ENCODE measurements around the gene LAMC1.

The LAMC1 gene

GRCh38 chr1:182996816-182997215, 26.4 kb upstream of the LAMC1 start:
- no peak overlapping the region for H3K27ac ChIP-seq (ENCODE audit: low read length)
- H3K36me3 ChIP-seq (ENCODE audit: control insufficient read depth, insufficient read depth, low read length): no peaks in the 10 kb centered on the region
- no peak for DNase-seq (ENCODE audit: low read depth, low spot score)
- no peaks in the 10 kb centered on the region for H3K9me3 ChIP-seq (ENCODE audit: control insufficient read depth, insufficient read depth, low read length)
- no peaks in the 10 kb centered on the region for H3K27me3 ChIP-seq (ENCODE audit: control insufficient read depth, insufficient read depth, low read length)
- H3K4me3 ChIP-seq (ENCODE audit: low read length): no peak overlapping the region
- no peaks in the 10 kb centered on the region for H3K4me1 ChIP-seq (ENCODE audit: control insufficient read depth, insufficient read depth, low read length)
- no CpG with 5 or more reads among the region's 1 CpG for WGBS (ENCODE audit: insufficient coverage, insufficient read length)

- H3K27ac ChIP-seq (ENCODE audit: low read length): no peak overlapping the region
- DNase-seq (ENCODE audit: low read depth, low spot score): no peak
- no peaks in the 10 kb centered on the region for H3K27me3 ChIP-seq (ENCODE audit: control insufficient read depth, insufficient read depth, low read length)
- H3K4me1 ChIP-seq (ENCODE audit: control insufficient read depth, insufficient read depth, low read length): no peaks in the 10 kb centered on the region
- H3K36me3 ChIP-seq (ENCODE audit: control insufficient read depth, insufficient read depth, low read length): no peaks in the 10 kb centered on the region
- H3K9me3 ChIP-seq (ENCODE audit: control insufficient read depth, insufficient read depth, low read length): no peaks in the 10 kb centered on the region
- no peak overlapping the region for H3K4me3 ChIP-seq (ENCODE audit: low read length)
Observed at GRCh38 chr1:182998482-182998881, 24.7 kb upstream of the LAMC1 start.

- no CpG with 5 or more reads among the region's 4 CpGs for WGBS (ENCODE audit: insufficient coverage, insufficient read length)
- H3K4me1 ChIP-seq (ENCODE audit: control insufficient read depth, insufficient read depth, low read length): no peaks in the 10 kb centered on the region
- no peak overlapping the region for H3K27ac ChIP-seq (ENCODE audit: low read length)
- H3K9me3 ChIP-seq (ENCODE audit: control insufficient read depth, insufficient read depth, low read length): no peaks in the 10 kb centered on the region
- no peak overlapping the region for H3K4me3 ChIP-seq (ENCODE audit: low read length)
- no peak for DNase-seq (ENCODE audit: low read depth, low spot score)
- H3K27me3 ChIP-seq (ENCODE audit: control insufficient read depth, insufficient read depth, low read length): no peaks in the 10 kb centered on the region
- no peaks in the 10 kb centered on the region for H3K36me3 ChIP-seq (ENCODE audit: control insufficient read depth, insufficient read depth, low read length)
Observed at GRCh38 chr1:183000167-183000962, 22.9 kb upstream of the LAMC1 start.

- Histone ChIP-seq H3K9me3 (ENCODE audit: control insufficient read depth, insufficient read depth, low read length) (no peaks in the 10 kb centered on the region), H3K27ac (ENCODE audit: low read length) (no peak overlapping the region), H3K4me1 (ENCODE audit: control insufficient read depth, insufficient read depth, low read length) (no peaks in the 10 kb centered on the region), H3K4me3 (ENCODE audit: low read length) (no peak overlapping the region), H3K36me3 (ENCODE audit: control insufficient read depth, insufficient read depth, low read length) (no peaks in the 10 kb centered on the region), H3K27me3 (ENCODE audit: control insufficient read depth, insufficient read depth, low read length) (no peaks in the 10 kb centered on the region)
- no peak for DNase-seq (ENCODE audit: low read depth, low spot score)
Observed at GRCh38 chr1:183002267-183002666, 21.0 kb upstream of the LAMC1 start.

- Histone ChIP-seq H3K27me3 (ENCODE audit: control insufficient read depth, insufficient read depth, low read length) (no peaks in the 10 kb centered on the region), H3K4me1 (ENCODE audit: control insufficient read depth, insufficient read depth, low read length) (no peaks in the 10 kb centered on the region), H3K4me3 (ENCODE audit: low read length) (no peak overlapping the region), H3K36me3 (ENCODE audit: control insufficient read depth, insufficient read depth, low read length) (no peaks in the 10 kb centered on the region), H3K27ac (ENCODE audit: low read length) (no peak overlapping the region), H3K9me3 (ENCODE audit: control insufficient read depth, insufficient read depth, low read length) (no peaks in the 10 kb centered on the region)
- no peak for DNase-seq (ENCODE audit: low read depth, low spot score)
- no CpG with 5 or more reads among the region's 3 CpGs for WGBS (ENCODE audit: insufficient coverage, insufficient read length)
Observed at GRCh38 chr1:183002797-183003196, 20.4 kb upstream of the LAMC1 start.

- no peaks in the 10 kb centered on the region for H3K4me1 ChIP-seq (ENCODE audit: control insufficient read depth, insufficient read depth, low read length)
- no peaks in the 10 kb centered on the region for H3K36me3 ChIP-seq (ENCODE audit: control insufficient read depth, insufficient read depth, low read length)
- no peak for DNase-seq (ENCODE audit: low read depth, low spot score)
- no peak overlapping the region for H3K4me3 ChIP-seq (ENCODE audit: low read length)
- no CpG with 5 or more reads among the region's 4 CpGs for WGBS (ENCODE audit: insufficient coverage, insufficient read length)
- no peaks in the 10 kb centered on the region for H3K9me3 ChIP-seq (ENCODE audit: control insufficient read depth, insufficient read depth, low read length)
- no peak overlapping the region for H3K27ac ChIP-seq (ENCODE audit: low read length)
- H3K27me3 ChIP-seq (ENCODE audit: control insufficient read depth, insufficient read depth, low read length): no peaks in the 10 kb centered on the region
Observed at GRCh38 chr1:183003203-183003602, 20.0 kb upstream of the LAMC1 start.

- WGBS (ENCODE audit: insufficient coverage, insufficient read length): no CpG with 5 or more reads among the region's 2 CpGs
- Histone ChIP-seq H3K9me3 (ENCODE audit: control insufficient read depth, insufficient read depth, low read length) (no peaks in the 10 kb centered on the region), H3K36me3 (ENCODE audit: control insufficient read depth, insufficient read depth, low read length) (no peaks in the 10 kb centered on the region), H3K27ac (ENCODE audit: low read length) (no peak overlapping the region), H3K4me1 (ENCODE audit: control insufficient read depth, insufficient read depth, low read length) (no peaks in the 10 kb centered on the region), H3K4me3 (ENCODE audit: low read length) (no peak overlapping the region), H3K27me3 (ENCODE audit: control insufficient read depth, insufficient read depth, low read length) (no peaks in the 10 kb centered on the region)
- DNase-seq (ENCODE audit: low read depth, low spot score): no peak
Observed at GRCh38 chr1:183004141-183004540, 19.1 kb upstream of the LAMC1 start.

GRCh38 chr1:183011859-183012258, 11.4 kb upstream of the LAMC1 start:
- Histone ChIP-seq H3K27ac (ENCODE audit: low read length) (no peak overlapping the region), H3K27me3 (ENCODE audit: control insufficient read depth, insufficient read depth, low read length) (no peaks in the 10 kb centered on the region), H3K4me1 (ENCODE audit: control insufficient read depth, insufficient read depth, low read length) (no peaks in the 10 kb centered on the region), H3K4me3 (ENCODE audit: low read length) (no peak overlapping the region), H3K36me3 (ENCODE audit: control insufficient read depth, insufficient read depth, low read length) (no peaks in the 10 kb centered on the region), H3K9me3 (ENCODE audit: control insufficient read depth, insufficient read depth, low read length) (no peaks in the 10 kb centered on the region)
- DNase-seq (ENCODE audit: low read depth, low spot score): no peak
- WGBS (ENCODE audit: insufficient coverage, insufficient read length): no CpG with 5 or more reads among the region's 4 CpGs

- Histone ChIP-seq H3K4me3 (ENCODE audit: low read length) (no peak overlapping the region), H3K9me3 (ENCODE audit: control insufficient read depth, insufficient read depth, low read length) (no peaks in the 10 kb centered on the region), H3K27me3 (ENCODE audit: control insufficient read depth, insufficient read depth, low read length) (no peaks in the 10 kb centered on the region), H3K36me3 (ENCODE audit: control insufficient read depth, insufficient read depth, low read length) (no peaks in the 10 kb centered on the region), H3K4me1 (ENCODE audit: control insufficient read depth, insufficient read depth, low read length) (no peaks in the 10 kb centered on the region), H3K27ac (ENCODE audit: low read length) (no peak overlapping the region)
- WGBS (ENCODE audit: insufficient coverage, insufficient read length): no CpG with 5 or more reads among the region's 6 CpGs
- DNase-seq (ENCODE audit: low read depth, low spot score): no peak
Observed at GRCh38 chr1:183012301-183012994, 10.8 kb upstream of the LAMC1 start.

GRCh38 chr1:183019139-183019740, 4.0 kb upstream of the LAMC1 start:
- Histone ChIP-seq H3K27ac (ENCODE audit: low read length) (no peak overlapping the region), H3K36me3 (ENCODE audit: control insufficient read depth, insufficient read depth, low read length) (no peaks in the 10 kb centered on the region), H3K4me1 (ENCODE audit: control insufficient read depth, insufficient read depth, low read length) (no peaks in the 10 kb centered on the region; the same call in 1 of the 2 replicates), H3K4me3 (ENCODE audit: low read length) (no peak overlapping the region), H3K27me3 (ENCODE audit: control insufficient read depth, insufficient read depth, low read length) (no peaks in the 10 kb centered on the region), H3K9me3 (ENCODE audit: control insufficient read depth, insufficient read depth, low read length) (no peaks in the 10 kb centered on the region)
- no CpG with 5 or more reads among the region's 3 CpGs for WGBS (ENCODE audit: insufficient coverage, insufficient read length)
- DNase-seq (ENCODE audit: low read depth, low spot score): no peak

All from iPS DF 6.9 (cell line).